Right lobe of liver (tissue), 4 donors: Measurements from ENCODE around the gene NDOR1.

Experiments
- POLR2A ChIP-seq: fragments of 450-650 bp; IDR thresholded peaks from one replicate; pipeline ENCODE4 v1.6.1; 2017; ENCODE audit warnings: antibody characterized with exemption, mild to moderate bottlenecking
- TF ChIP-seq, protein P1 (sequence below), 4 donors: fragments of 200-600 bp in 3 of 4; fragments of 450-650 bp in 1 of 4; IDR thresholded peaks; one replicate each; pipeline versions ENCODE4 v1.5.1 to v1.8.0; 2016 to 2022; ENCODE audit warnings: antibody characterized with exemption in 4 of 4, mild to moderate bottlenecking in 2 of 4
- donor health status: DM: no; HTN: no; CAD: no.
- donor health status: DM: no; HTN: no; CAD: no.
- donor health status: DM: no; HTN: yes; CAD: no.

DNA sequence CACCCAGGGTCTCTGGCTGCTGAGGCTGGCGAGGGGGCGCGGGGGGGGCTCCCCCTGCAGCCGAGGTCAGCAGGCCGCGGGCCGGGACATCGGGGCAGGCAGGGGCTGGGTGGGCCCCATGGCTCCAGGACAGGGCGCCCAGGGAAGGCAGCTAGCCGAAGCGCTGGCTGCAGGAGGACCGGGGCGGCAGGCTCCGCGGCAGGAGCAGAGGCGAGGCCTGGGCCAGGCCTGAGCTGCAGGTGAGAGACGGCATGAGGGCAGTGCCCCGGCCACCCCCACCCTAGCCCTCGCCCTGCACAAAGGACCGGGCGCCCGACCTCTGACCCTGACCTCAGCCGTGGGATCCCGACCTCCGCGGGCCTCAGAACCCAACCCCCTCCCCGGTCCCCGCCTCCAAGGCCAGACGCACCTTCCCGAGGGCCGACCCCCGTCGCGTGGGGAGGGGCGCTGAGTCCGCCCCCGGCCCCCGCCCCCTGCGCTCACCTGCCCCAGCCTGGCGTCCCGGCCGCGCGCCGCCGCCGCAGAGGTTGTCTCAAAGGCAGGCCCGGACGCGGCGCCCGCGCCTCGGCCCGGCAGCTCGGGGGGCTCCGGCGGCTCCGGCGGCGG is 16.1 kb downstream of the NDOR1 start:
- TF ChIP-seq, protein P1, sequence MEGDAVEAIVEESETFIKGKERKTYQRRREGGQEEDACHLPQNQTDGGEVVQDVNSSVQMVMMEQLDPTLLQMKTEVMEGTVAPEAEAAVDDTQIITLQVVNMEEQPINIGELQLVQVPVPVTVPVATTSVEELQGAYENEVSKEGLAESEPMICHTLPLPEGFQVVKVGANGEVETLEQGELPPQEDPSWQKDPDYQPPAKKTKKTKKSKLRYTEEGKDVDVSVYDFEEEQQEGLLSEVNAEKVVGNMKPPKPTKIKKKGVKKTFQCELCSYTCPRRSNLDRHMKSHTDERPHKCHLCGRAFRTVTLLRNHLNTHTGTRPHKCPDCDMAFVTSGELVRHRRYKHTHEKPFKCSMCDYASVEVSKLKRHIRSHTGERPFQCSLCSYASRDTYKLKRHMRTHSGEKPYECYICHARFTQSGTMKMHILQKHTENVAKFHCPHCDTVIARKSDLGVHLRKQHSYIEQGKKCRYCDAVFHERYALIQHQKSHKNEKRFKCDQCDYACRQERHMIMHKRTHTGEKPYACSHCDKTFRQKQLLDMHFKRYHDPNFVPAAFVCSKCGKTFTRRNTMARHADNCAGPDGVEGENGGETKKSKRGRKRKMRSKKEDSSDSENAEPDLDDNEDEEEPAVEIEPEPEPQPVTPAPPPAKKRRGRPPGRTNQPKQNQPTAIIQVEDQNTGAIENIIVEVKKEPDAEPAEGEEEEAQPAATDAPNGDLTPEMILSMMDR (IDR thresholded peaks at IDR 0.05) = no peak
- TF ChIP-seq POLR2A = no peak
